NCI-H187 treated with DMSO at 0.1 percent for 48 hours (cell line): ENCODE results near the gene SIM1.

ENCODE experiments used
- DNase-seq: peaks from one replicate; lab custom pipeline; 2025; lab: John Stamatoyannopoulos, UW

The SIM1 gene

GRCh38 chr6:100472674-100473073 is 8.0 kb upstream of the SIM1 start:
- no peak for DNase-seq

GRCh38 chr6:100470422-100471120 is 5.8 kb upstream of the SIM1 start:
- DNase-seq = no peak

GRCh38 chr6:100469101-100469859 is 4.6 kb upstream of the SIM1 start:
- DNase-seq = no peak

GRCh38 chr6:100468016-100468622 is 3.4 kb upstream of the SIM1 start:
- no peak for DNase-seq

- no peak for DNase-seq
Measured at GRCh38 chr6:100467129-100468015, 2.7 kb upstream of the SIM1 start.

GRCh38 chr6:100466410-100467128 is 1.8 kb upstream of the SIM1 start:
- DNase-seq = no peak

GRCh38 chr6:100465701-100466409 is 1.1 kb upstream of the SIM1 start:
- DNase-seq = no peak

- DNase-seq = no peak
Measured at GRCh38 chr6:100464162-100464851, 414 bp downstream of the SIM1 start.

- DNase-seq = no peak
Measured at GRCh38 chr6:100463630-100464161, 1.0 kb downstream of the SIM1 start.

- DNase-seq = no peak
Measured at GRCh38 chr6:100462706-100463629, 1.8 kb downstream of the SIM1 start.

- no peak for DNase-seq
Measured at GRCh38 chr6:100461917-100462705, 2.6 kb downstream of the SIM1 start.

- DNase-seq = no peak
Measured at GRCh38 chr6:100461278-100461916, 3.3 kb downstream of the SIM1 start.

GRCh38 chr6:100460650-100461204 is 4.0 kb downstream of the SIM1 start:
- no peak for DNase-seq

- no peak for DNase-seq
Measured at GRCh38 chr6:100459592-100460184, 5.0 kb downstream of the SIM1 start.

GRCh38 chr6:100458841-100459591 is 5.7 kb downstream of the SIM1 start:
- DNase-seq = no peak
